GM12873 (cell line): Measurements from ENCODE around the gene SLC22A23.

Experiments
- CTCF ChIP-seq: IDR thresholded peaks from 2 replicates; pipeline ENCODE4 v1.5.1; 2012; ENCODE audit warnings: low read depth, mild to moderate bottlenecking, moderate library complexity, low read length, control low read depth; ENCODE audit not compliant: insufficient read depth; ENCODE audit errors: missing control alignments

The SLC22A23 gene

GRCh38 chr6:3276174-3277167 is 180.4 kb downstream of the SLC22A23 start:
- TF ChIP-seq CTCF: no peak

GRCh38 chr6:3273707-3274521 is 182.9 kb downstream of the SLC22A23 start:
- TF ChIP-seq CTCF: no peak

GRCh38 chr6:3272911-3273547 is 183.8 kb downstream of the SLC22A23 start:
- no peak for TF ChIP-seq CTCF

GRCh38 chr6:3271756-3272155 is 185.1 kb downstream of the SLC22A23 start:
- TF ChIP-seq CTCF: no peak

GRCh38 chr6:3270258-3270657 is 186.6 kb downstream of the SLC22A23 start:
- no peak for TF ChIP-seq CTCF

GRCh38 chr6:3269281-3269975 is 187.4 kb downstream of the SLC22A23 start:
- no peak for TF ChIP-seq CTCF
